ENCODE measurements around the gene INPP1. TPM values are rescaled to one million over a fixed set of nuclear protein-coding genes. Genes with fewer than 3 reads are reported as not detected.

INPP1 gene
- total RNA-seq, 2 donors from 2014 or later: 13.0 to 34.4 TPM

DNA sequence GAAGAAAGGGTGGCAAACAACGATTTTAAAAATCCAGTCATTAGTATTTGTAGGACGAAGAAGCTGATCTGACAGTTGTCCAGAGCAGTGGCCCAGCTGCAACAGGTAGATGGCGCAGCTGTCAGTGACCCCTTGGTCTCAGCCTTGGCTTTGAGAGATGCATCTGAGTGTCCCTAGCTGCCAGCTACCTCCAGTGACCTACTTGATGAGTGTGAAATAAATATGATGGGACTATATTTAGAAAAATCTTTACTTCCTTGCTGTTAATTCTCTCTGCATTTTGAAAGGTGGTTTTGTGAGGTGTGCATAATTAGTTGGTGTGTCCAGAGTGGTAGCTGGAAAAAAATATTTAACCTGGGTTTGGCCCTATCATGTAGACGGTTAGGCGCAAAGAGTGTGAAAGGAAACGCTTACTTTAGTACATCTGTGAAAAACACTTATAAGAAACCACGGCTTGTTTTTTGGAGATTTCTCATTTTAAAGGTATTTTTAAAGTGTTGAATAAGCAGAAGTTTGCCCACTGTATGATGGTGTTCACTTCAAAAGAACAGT is 963 bp downstream of the INPP1 start:
- Histone ChIP-seq H3K4me3 (peak overlapping the region; percentile 66 to 72), H3K27me3 (replicated peaks; ENCODE audit: insufficient read depth) (no peaks in the 10 kb centered on the region), H3K36me3 (no peaks in the 10 kb centered on the region), H3K9me3 (no peaks in the 10 kb centered on the region), H3K27ac (peak overlapping the region; percentile 87 to 89), H3K4me1 (replicated peaks) (no peaks in the 10 kb centered on the region)
- TF ChIP-seq, protein P1, sequence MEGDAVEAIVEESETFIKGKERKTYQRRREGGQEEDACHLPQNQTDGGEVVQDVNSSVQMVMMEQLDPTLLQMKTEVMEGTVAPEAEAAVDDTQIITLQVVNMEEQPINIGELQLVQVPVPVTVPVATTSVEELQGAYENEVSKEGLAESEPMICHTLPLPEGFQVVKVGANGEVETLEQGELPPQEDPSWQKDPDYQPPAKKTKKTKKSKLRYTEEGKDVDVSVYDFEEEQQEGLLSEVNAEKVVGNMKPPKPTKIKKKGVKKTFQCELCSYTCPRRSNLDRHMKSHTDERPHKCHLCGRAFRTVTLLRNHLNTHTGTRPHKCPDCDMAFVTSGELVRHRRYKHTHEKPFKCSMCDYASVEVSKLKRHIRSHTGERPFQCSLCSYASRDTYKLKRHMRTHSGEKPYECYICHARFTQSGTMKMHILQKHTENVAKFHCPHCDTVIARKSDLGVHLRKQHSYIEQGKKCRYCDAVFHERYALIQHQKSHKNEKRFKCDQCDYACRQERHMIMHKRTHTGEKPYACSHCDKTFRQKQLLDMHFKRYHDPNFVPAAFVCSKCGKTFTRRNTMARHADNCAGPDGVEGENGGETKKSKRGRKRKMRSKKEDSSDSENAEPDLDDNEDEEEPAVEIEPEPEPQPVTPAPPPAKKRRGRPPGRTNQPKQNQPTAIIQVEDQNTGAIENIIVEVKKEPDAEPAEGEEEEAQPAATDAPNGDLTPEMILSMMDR (IDR thresholded peaks at IDR 0.05): peak in 3 of 4 experiments; percentile 5 to 60 (median 60)
- TF ChIP-seq POLR2A (IDR thresholded peaks at IDR 0.05) (no peak), POLR2AphosphoS5 (IDR thresholded peaks at IDR 0.05) (no peak)
- intact Hi-C loops (cut with DNase I): loop anchor here (5.0 kb wide), 1 partner anchor 168 kb away; no protein-coding TSS in a partner anchor
- DNase-seq (ENCODE audit: low spot score): peak; percentile 60
- WGBS: 27% methylated on average over 7 of the region's 7 CpGs

DNA sequence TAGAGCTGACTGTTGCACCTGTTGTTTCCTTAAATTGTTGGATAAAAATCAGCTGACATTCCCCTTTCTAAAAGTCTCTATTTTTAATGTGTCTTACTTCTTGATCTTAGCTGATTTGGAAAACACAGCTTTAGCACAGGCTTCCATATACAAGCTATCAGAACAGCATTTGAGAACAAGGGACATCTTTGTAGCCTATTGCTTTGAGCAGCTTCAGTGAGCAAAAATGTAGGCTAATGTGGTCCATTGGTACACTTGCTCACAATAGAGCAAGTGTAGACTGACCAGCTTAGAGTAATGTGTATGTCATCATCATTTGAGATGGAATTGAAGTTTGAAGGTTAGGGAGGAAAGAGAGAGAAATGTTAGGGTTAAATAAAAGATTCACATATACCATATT is 7.0 kb downstream of the INPP1 start:
- Histone ChIP-seq H3K27me3 (replicated peaks; ENCODE audit: insufficient read depth) (no peaks in the 10 kb centered on the region), H3K27ac (no peak overlapping the region), H3K9me3 (no peaks in the 10 kb centered on the region), H3K4me3 (no peak overlapping the region), H3K36me3 (no peaks in the 10 kb centered on the region), H3K4me1 (replicated peaks) (peaks cover 6% of the 10 kb centered on the region)
- intact Hi-C loops (cut with DNase I): no loop called here
- no peak for DNase-seq (ENCODE audit: low spot score)
- no peak for TF ChIP-seq POLR2A (IDR thresholded peaks at IDR 0.05)
- TF ChIP-seq, protein P1 (IDR thresholded peaks at IDR 0.05): no peak
- no peak for TF ChIP-seq POLR2AphosphoS5 (IDR thresholded peaks at IDR 0.05)

- H3K27ac ChIP-seq: peak overlapping the region; percentile 13 to 41
- intact Hi-C loops (cut with DNase I): no loop called here
Measured at GRCh38 chr2:190351955-190352354, 8.6 kb downstream of the INPP1 start.

GRCh38 chr2:190352668-190353536 is 9.5 kb downstream of the INPP1 start:
- H3K36me3 ChIP-seq: no peaks in the 10 kb centered on the region
- TF ChIP-seq POLR2A (IDR thresholded peaks at IDR 0.05) (no peak), POLR2AphosphoS5 (IDR thresholded peaks at IDR 0.05) (peak; percentile 35)
- peak overlapping the region; percentile 13 to 41 for H3K27ac ChIP-seq
- intact Hi-C loops (cut with DNase I): no loop called here
- 61% methylated on average over 8 of the region's 8 CpGs for WGBS
- no peaks in the 10 kb centered on the region for H3K27me3 ChIP-seq (replicated peaks; ENCODE audit: insufficient read depth)
- H3K4me1 ChIP-seq (replicated peaks): peaks cover 6% of the 10 kb centered on the region
- DNase-seq (ENCODE audit: low spot score): no peak
- H3K4me3 ChIP-seq: no peak overlapping the region
- H3K9me3 ChIP-seq: no peaks in the 10 kb centered on the region

More at GRCh38 chr2:190351955-190352354, 8.6 kb downstream of the INPP1 start:
- Histone ChIP-seq H3K4me1 (replicated peaks) (peaks cover 6% of the 10 kb centered on the region), H3K9me3 (no peaks in the 10 kb centered on the region), H3K27me3 (replicated peaks; ENCODE audit: insufficient read depth) (no peaks in the 10 kb centered on the region), H3K4me3 (no peak overlapping the region), H3K36me3 (no peaks in the 10 kb centered on the region)
- no peak for DNase-seq (ENCODE audit: low spot score)
- TF ChIP-seq POLR2AphosphoS5 (IDR thresholded peaks at IDR 0.05) (no peak), POLR2A (IDR thresholded peaks at IDR 0.05) (no peak)
- TF ChIP-seq, protein P1 (IDR thresholded peaks at IDR 0.05): no peak
- whole genome bisulfite sequencing: 60% methylated on average over 3 of the region's 3 CpGs

GRCh38 chr2:190353537-190353899 is 10.1 kb downstream of the INPP1 start:
- intact Hi-C loops (cut with DNase I): no loop called here
- DNase-seq (ENCODE audit: low spot score): no peak
- no peaks in the 10 kb centered on the region for H3K36me3 ChIP-seq
- H3K27ac ChIP-seq: peak overlapping the region; percentile 13 to 41
- H3K4me1 ChIP-seq (replicated peaks): peaks cover 6% of the 10 kb centered on the region
- H3K9me3 ChIP-seq: no peaks in the 10 kb centered on the region
- H3K27me3 ChIP-seq (replicated peaks; ENCODE audit: insufficient read depth): no peaks in the 10 kb centered on the region
- H3K4me3 ChIP-seq: no peak overlapping the region
- TF ChIP-seq, protein P1 (IDR thresholded peaks at IDR 0.05): no peak
- TF ChIP-seq POLR2A (IDR thresholded peaks at IDR 0.05) (no peak), POLR2AphosphoS5 (IDR thresholded peaks at IDR 0.05) (no peak)
